GM19372 (cell line): ENCODE data around the gene MRPL12.

Source experiments
- ATAC-seq: cut with Tn5 transposase; IDR thresholded peaks from one replicate; pipeline ENCODE4 v1.9.1; 2021; ENCODE audit warnings: mild to moderate bottlenecking, low read depth, moderate library complexity; ENCODE audit not compliant: unreplicated experiment

The MRPL12 gene

DNA sequence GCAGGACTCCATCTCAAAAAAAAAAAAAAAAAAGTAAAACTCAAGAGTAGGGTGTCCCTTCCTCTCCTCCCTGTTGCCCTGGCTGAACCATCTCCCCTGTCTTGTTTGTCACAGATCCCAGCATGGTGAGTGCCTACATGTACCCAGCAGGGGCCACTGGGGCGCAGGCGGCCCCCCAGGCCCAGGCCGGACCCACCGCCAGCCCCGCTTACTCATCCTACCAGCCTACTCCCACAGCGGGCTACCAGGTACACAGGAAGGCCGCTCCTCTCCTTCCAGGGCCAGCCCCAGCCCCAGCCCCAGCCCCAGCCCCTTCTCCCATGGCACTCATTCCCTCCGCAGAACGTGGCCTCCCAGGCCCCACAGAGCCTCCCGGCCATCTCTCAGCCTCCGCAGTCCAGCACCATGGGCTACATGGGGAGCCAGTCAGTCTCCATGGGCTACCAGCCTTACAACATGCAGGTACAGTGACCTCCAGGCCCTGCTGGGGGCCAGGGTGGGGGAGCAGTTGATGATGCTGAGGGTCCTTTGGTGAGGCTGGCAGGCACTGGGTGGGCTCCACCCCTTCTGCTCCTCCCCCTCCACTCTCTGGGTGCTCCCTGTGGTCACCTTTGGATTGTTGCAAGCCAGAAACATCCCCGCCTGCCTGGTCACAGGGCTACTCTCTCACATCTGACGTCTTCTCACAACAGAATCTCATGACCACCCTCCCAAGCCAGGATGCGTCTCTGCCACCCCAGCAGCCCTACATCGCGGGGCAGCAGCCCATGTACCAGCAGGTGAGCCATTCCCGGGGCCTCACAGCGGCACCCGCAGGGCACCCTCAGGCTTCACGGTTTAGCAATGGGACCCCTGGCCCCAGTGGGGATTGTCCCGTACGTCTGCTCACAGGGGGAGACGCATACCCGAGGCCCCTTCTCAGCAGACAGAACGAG is 2.5 kb upstream of the MRPL12 start:
- ATAC-seq: no peak

DNA sequence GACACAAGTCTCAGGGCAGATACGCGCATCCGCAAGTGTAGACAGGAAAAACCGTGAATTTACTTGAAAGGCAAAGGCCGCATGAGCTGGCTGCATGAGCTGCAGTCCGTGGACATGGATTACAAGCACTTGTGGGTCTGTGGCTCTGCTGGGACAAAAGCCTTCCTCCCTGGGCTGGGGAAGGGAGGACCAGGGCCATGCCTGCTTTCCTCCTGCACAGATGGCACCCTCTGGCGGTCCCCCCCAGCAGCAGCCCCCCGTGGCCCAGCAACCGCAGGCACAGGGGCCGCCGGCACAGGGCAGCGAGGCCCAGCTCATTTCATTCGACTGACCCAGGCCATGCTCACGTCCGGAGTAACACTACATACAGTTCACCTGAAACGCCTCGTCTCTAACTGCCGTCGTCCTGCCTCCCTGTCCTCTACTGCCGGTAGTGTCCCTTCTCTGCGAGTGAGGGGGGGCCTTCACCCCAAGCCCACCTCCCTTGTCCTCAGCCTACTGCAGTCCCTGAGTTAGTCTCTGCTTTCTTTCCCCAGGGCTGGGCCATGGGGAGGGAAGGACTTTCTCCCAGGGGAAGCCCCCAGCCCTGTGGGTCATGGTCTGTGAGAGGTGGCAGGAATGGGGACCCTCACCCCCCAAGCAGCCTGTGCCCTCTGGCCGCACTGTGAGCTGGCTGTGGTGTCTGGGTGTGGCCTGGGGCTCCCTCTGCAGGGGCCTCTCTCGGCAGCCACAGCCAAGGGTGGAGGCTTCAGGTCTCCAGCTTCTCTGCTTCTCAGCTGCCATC is 1.7 kb upstream of the MRPL12 start:
- ATAC-seq: no peak

DNA sequence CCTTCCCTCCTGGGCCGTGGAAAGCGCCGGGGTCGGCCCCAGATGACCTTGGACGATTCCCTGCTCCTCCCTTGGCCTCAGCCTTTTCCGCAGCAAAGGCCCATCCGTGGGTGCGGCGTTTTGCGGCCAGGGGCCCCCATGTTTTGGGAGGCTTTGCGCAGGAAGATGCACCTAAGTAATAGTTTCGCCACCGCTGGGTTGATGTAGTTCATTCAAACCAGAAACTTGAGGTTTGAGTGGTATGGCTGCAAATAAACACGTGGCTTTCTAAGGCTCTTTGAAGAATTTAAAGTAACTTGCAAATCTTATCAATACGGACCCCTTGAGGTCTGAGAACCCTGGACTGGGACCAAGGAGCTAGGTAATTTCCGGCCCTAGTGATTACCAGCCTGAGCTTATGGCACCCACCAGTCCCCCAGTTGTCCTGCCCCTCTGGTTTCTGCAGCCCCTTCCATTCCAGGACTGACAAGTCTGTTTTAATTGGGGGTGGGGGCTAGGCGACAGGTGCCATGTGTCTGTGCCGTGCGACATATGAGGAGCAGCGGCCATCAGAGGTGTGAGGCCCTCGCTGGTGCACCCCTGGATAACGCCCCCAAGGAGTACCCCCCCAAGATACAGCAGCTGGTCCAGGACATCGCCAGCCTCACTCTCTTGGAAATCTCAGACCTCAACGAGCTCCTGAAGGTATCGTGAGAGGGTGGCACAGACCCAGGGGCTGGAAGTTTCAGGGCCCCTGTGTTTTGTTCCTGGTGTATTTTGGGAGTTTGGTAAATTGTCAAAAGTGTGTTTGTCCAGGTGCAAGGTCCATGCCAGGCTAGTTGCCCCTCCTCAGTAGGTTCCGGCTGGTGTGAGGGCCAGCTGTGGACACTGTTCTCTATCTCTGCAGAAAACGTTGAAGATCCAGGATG is 834 bp downstream of the MRPL12 start:
- no peak for ATAC-seq

DNA sequence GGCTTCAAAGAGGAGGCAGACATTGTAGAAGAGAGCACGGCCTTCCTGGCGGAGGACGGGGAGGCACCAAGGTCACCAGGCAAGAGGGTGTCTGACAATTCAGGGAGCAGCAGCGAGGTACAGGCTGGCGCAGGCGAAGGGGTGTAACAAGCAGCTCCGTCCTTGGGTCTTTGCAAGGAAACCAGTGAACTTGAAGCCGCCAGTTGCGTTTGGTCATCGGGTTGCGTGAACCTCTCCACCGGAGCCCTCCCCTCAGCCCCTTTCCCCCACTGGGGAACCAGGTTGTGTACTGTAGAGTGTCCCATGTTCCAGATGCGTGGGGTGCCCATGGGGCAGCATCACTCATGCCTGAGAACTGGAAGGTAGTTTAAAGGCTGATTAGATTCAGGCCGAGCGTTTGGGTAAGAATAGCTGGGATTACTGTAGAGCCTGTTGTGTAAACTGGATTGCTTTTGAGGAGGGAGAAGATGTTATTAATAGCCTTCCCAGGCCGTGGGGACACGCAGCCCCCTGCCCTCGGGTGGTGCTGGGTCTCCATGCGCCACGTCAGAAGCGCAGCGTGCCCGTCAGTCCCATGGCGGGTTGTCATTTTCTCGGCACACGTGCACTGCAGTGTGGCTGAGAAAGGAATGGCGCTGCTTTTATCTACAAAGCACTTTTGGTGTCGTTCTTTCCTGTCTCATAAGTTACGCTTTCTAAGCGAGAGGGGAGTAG is 2.5 kb downstream of the MRPL12 start:
- ATAC-seq: no peak

DNA sequence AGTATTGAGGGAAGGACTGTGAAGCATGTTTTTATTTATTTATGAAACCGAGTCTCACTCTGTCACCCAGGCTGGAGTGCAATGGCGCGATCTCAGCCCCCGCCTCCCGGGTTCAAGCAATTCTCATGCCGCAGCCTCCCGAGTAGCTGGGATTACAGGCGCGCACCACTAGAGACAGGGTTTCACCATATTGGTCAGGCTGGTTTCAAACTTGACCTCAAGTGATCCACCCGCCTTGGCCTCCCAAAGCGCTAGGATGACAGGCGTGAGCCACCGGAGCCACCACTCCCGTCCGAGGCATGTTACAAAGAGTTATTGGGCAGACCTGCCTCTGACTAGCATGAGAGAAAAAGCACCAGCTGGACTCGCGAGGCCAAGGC is 3.1 kb downstream of the MRPL12 start:
- ATAC-seq: no peak

DNA sequence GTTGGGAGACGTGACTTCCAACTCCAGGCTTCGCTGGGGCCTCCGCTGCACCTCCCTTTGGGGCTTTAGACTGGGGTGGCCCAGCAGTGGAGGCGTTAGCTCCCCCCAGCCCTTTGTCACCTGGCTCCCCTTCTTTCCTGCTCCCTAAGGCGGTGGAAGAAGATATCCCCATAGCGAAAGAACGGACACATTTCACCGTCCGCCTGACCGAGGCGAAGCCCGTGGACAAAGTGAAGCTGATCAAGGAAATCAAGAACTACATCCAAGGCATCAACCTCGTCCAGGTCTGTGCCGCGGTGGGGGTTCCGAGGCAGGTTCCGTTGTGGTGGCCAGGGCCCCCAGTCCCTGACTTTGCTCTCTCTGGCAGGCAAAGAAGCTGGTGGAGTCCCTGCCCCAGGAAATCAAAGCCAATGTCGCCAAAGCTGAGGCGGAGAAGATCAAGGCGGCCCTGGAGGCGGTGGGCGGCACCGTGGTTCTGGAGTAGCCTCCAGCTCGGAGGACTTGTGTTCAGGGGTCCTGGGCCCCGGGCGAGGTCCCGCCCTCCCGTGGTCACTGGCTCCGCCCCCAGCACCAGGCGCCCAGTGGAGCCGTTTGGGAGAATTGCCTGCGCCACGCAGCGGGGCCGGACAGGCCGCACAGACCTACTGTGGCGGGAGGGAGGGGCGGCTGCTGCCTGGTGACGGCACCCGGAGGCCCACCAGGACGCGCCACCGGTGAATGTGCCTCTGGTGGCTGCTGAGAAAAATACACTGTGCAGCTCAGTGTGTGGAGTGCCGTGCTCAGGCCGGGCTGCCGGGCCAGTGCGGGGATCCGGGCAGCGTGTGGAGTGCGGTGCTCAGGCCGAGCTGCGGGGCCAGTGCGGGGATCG is 3.8 kb downstream of the MRPL12 start:
- no peak for ATAC-seq

DNA sequence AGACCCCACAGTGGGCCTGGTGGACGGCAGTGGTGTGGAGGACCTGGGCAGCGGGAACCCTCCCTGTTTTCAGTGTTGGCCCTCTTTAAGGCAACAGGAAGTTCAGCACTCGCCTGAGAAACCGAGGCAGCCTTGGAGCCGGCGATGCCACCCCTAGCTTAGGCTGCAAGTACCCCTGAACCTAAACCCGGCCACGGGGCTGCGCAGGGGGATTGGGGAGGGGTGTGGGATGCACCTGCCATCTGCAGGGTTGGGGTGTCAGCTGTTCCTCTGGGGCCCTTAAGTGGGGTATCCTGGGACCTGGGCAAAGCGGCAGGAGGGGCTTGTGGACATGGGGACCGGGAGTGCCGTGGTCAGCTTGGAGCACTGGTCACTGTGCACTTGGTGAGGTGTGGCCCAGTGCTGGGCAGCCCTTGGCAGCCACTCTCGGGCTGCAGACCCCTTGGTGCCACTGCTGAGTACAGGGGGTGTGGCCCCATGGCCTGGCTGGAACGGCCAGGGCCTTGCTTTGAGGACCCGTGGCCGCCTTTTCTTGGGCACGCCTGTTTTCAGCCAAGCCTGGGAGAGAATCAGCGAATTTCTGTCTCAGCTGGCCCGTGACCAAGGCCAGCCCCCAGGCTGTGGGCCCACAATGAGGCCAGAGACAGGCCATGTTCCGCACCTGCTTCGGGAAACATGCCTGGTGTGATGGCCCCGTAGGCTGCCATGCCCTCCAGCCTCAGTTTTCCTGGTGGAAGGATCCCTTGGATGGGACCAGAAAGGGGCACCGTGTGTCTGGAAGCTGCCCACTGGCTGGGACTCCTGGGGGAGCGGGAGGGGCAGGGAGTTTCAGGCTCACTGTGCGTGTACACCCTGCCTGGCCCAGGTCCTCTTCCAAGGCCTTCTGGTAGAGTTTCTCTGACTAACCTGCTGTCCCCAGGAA is 4.8 kb downstream of the MRPL12 start:
- ATAC-seq: no peak

DNA sequence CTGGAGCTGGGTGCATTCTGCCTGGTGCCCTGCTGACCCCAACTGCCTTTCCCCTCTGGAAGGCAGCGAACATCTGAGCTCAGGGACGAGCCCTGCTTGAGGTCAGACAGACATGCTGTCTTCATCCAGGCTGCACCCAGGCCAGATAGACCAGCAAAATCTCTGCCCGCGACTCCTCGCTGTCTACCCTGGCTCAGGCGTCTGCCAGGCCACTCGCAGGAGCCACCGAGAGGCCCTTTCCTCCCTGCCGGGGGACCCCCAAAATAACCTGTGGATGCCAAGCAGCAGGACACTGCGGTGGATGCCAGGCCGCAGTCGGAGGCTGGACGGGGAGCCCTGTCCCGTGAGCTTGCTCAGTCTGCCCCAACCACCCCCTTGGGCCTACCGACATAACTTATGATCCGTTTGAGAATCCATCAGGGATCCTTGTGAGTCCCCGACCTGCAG is 5.6 kb downstream of the MRPL12 start:
- no peak for ATAC-seq

DNA sequence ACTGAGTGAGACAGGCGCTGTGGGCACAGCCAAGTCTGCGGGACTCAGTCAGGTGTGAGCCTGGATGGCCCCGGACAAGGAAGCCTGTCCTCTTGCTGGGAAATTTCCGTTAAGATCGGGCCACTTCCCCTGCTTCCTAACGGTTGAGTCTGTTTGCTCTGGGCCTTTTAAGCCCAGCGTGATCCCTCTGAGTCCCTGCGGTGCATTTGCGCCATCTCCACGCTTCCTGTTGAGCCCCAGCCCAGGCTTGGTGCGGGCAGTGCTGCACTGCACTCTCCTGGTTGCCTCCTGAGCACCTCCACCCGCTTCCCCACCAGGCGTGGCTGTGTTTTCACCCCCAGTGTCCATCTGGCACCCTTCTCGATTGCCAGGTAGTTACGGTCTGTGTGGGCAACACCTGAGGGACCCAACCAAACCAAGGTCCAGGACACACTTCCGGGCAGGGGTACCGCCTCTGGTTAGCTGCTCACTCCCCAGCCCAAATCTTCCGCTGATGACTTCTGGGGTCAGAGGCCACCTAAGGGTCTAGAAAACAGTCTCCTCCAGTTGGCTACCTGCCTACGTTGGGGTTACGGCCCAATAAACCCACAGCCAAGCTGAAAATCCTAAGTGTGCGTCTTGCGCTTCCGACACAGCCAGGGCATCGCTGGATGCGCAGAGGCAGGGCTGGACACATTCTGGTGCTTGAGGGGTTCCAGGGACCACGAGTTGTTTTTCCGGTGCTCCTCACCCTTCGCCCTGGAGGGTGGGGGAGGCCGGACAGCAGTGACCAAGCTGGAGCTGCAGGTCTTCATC is 7.5 kb downstream of the MRPL12 start:
- no peak for ATAC-seq

DNA sequence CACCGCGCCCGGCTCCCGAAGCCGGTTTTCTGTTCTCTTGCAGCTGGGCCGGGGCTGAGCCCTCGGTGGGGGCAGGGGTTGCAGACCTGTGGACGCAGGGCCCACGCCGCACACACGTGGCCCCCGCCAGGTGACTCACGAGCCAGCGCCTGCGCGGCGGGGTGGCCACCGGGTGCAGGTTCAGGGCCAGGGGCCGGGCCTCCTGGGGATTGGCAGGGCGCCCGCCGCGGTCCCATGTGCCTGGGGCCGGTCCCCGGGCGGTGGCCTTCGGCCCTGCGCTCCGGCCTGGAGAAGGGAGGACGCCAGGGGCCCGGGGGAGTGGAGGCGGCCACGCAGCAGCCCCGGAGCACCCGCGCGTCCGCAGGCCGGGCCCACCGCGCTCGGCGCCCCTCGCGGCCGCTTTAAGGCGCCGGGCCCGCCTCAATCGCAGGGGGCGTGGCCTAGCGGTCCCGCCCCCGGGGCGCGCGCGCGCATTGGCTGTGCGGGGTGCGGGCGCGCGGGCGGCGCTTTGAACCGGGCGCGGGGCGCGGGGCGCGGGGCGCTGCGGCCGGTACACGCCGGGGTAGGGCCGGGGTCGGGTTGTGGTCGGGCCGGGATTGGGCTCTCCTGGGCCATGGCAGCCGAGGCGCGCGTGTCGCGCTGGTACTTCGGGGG is 8.8 kb downstream of the MRPL12 start, which contains the start of gene SLC25A10:
TSS of gene SLC25A10 (plus strand) at position 471 of the 654 bp plus-strand sequence. CDS start at position 614, 143 bp downstream.
- ATAC-seq: peak; percentile 70

DNA sequence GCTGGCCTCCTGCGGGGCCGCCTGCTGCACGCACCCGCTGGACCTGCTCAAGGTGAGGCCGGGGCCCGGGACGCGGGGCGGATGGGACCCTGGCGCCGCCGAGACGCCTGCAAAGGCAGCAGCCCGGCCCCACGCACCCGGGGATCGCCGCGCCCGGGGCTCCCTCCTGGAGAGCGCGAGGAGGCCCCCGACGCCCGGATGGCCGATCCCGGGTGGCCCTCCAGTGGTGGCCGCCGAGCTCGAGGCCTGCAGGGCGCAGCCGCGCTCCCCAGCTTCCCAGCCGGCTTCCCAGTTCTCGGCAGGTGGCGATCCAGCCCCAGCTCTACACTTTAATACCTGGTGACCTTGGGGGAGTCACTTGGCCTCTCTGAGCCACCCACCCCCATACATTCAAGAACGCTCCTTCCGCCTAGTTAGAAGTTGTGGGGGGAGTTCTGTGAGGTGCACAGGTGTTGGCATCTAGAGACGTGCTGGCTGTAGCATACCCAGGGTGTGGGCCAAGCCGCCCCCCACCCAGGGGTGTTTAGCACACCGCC is 9.4 kb downstream of the MRPL12 start:
- no peak for ATAC-seq

DNA sequence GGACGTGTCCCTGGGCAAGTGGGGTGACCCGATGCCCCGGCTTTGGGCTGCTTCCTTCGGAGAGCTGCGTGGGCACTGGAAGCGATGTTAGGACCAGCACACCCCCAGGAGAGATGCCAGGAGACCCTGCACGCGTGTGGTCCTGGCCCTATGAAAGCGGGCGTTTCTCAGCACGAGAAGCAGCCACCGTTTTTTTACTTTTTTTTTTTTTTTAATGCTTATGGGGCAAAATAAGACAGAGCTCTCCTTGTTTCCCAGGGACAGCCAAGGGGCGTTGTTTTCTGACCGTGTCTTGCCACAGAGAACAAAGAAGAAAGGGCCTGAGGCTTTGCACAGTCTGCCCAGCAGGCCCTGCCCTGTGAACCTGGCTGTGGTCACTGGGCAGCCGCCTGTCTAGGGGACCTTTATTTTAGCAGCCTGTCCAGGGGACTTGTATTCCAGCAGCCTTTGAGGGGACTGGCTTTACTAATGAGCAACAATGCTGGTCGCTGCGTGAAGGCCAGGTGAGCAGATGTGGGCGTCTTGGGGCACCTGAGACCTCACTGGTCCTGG is 9.9 kb downstream of the MRPL12 start:
- no peak for ATAC-seq

DNA sequence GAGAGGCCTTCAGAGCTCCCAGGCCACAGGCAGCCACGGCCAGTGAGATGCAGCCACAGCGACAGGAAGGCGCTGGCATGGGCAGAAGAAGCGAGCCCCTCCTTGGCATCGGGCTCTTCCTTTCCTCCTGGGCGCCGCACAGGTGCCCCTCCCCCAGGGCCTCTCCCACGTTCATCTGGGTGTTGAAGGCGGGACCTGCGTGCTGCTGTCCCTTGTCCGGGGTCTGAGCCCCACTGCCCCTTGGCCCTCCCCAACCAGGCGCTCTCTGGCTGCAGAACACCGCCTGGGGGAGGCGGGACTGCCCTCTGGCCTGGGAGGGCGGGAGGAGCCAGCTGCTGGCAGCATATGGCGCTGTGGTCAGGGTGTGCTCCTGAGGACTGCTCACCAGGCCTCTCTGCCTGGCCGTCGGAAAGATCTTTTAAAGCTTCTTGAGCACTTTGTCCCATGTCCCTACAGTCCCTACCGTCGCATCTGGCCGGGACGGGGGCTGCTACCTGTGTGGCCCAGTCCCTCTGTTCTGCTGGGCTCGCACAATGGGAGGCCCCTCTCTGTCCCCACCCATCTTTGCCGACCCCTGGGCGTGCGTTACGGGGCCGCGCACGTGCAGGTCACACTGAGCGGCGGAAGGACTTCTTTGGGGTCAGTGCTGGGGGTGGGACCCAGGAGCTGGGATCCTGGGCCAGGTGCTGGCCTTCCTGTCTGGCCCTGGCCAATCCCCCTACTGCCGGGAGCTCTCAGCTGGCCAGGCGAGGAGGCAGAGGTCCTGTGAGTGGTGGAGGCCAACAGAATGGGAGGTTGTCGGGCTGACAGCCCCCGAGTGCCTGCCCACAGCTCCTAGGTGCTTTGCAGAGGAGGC is 10.6 kb downstream of the MRPL12 start:
- ATAC-seq: no peak

DNA sequence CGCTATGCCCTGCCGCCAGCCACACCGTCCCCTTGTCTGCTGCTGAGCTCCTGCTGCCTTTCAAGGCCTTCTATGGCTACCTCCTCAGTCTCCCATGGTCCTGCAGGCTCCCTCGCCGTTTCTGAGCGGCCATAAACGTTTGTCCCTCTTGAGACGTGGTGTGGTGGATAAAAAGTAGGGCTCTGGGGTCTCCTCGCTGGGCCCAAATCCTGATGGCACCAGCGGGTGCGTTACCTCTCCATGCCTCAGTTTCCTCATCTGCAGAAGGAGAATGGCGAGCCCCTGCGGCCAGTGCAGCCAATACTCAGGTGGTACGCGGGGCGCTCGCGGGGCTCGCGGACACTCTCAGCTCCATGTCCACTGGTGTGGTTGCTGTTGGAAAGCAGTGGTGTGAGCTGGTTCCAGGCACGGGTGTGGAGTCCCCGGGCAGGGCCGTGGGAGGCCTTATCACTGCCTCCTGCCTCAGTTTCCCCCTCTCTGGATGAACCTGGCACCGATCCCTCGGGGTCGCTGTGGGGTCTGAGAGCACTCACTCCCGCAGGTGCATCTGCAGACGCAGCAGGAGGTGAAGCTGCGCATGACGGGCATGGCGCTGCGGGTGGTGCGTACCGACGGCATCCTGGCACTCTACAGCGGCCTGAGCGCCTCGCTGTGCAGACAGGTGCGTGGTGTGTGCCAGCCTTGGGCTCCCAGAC is 11.4 kb downstream of the MRPL12 start:
- ATAC-seq: no peak
